HCT116 (cell line): ENCODE results near the gene TOR2A. TPM values are rescaled to one million over a fixed set of nuclear protein-coding genes. Genes with fewer than 3 reads are reported as not detected.

Experiments used
- ATAC-seq: fragments of 200-7000 bp; cut with Tn5 transposase; 2 replicates; pipeline ENCODE4 v1.9.1; 2020; ENCODE audit warnings: mild to moderate bottlenecking, moderate library complexity
- BruUV-seq: library from RNA; stranded (reverse); fragments of 400-500 nt; replicated peaks from 2 replicates; lab custom pipeline; 2021; lab: Mats Ljungman, UMichigan
- CTCF ChIA-PET: fragments of 300-600 bp; sonication (Branson Sonifier 250); formaldehyde crosslinking; loops from one replicate; lab custom pipeline; 2021; ENCODE audit warnings: antibody characterized with exemption; lab: Charles Lee
- POLR2A ChIA-PET: fragments of 300-600, 350-600 bp; sonication (Branson Sonifier 250); formaldehyde crosslinking; loops from one replicate; lab custom pipeline; 2021; ENCODE audit warnings: antibody characterized with exemption; lab: Charles Lee
- RAD21 ChIA-PET, 2 experiments: fragments of 300-600 bp; sonication (Branson Sonifier 250); formaldehyde crosslinking; loops; one replicate each; lab custom pipeline; 2023; ENCODE audit warnings: low total read pairs in 2 of 2; ENCODE audit not compliant: uncharacterized antibody in 2 of 2, unreplicated experiment in 2 of 2, low non-redundant PET in 1 of 2; lab: Charles Lee
- DNase-seq: peaks from one replicate; pipeline ENCODE4 v3.0.0-alpha.2; 2010; ENCODE audit warnings: low read depth, low spot score
- H2AFZ ChIP-seq: fragments of 200-600 bp; shearing (Covaris generic), sonication (generic); 2 replicates; pipeline ENCODE4 v1.6.1; 2017; ENCODE audit warnings: low read depth, mixed run types, mixed read lengths, antibody characterized with exemption, low read length; ENCODE audit not compliant: poor library complexity, severe bottlenecking
- H3K27ac ChIP-seq: 2 replicates; pipeline ENCODE4 v1.5.1; 2012; ENCODE audit warnings: low read depth, low read length
- H3K27me3 ChIP-seq: fragments of 200-600 bp; sonication (generic); 2 replicates; pipeline ENCODE4 v1.6.1; 2016; ENCODE audit warnings: mixed run types, low read length, mixed read lengths; ENCODE audit not compliant: insufficient read depth
- H3K36me3 ChIP-seq, 2 experiments: fragments of 200-500 bp in 1 of 2; fragments of 200-600 bp in 1 of 2; sonication (Bioruptor generic) in 1 of 2; sonication (generic) in 1 of 2; 2 replicates each; pipeline versions ENCODE4 v1.5.1 to v1.6.1; 2014 to 2016; ENCODE audit warnings: low read length in 2 of 2, inconsistent platforms in 1 of 2, mixed read lengths in 1 of 2, mixed run types in 1 of 2; ENCODE audit not compliant: insufficient read depth in 2 of 2, control insufficient read depth in 1 of 2
- H3K4me1 ChIP-seq, 2 experiments: fragments of 200-600 bp in 1 of 2; sonication (generic) in 1 of 2; 2 replicates each; pipeline versions ENCODE4 v1.5.1 to v1.6.1; 2012 to 2017; ENCODE audit warnings: low read length in 2 of 2, inconsistent platforms in 1 of 2, mild to moderate bottlenecking in 1 of 2, mixed read lengths in 1 of 2, mixed run types in 1 of 2, moderate library complexity in 1 of 2; ENCODE audit not compliant: insufficient read depth in 2 of 2, control insufficient read depth in 1 of 2
- H3K4me2 ChIP-seq: fragments of 200-600 bp; sonication (generic); 2 replicates; pipeline ENCODE4 v1.6.1; 2017; ENCODE audit warnings: mixed run types, low read length, mixed read lengths
- H3K4me3 ChIP-seq, 2 experiments: fragments of 200-600 bp in 1 of 2; sonication (generic) in 1 of 2; replicated peaks in 1 of 2; 2 replicates each; pipeline ENCODE4 v1.5.1; 2011 to 2016; ENCODE audit warnings: low read length in 2 of 2, control low read depth in 1 of 2, low read depth in 1 of 2, mild to moderate bottlenecking in 1 of 2, mixed read lengths in 1 of 2, mixed run types in 1 of 2
- H3K79me2 ChIP-seq: fragments of 200-600 bp; sonication (generic); 2 replicates; pipeline ENCODE4 v1.6.1; 2017; ENCODE audit warnings: mild to moderate bottlenecking, mixed run types, low read length, moderate library complexity, mixed read lengths; ENCODE audit not compliant: insufficient read depth
- H3K9ac ChIP-seq: fragments of 200-600 bp; sonication (generic); 2 replicates; pipeline ENCODE4 v1.6.1; 2016; ENCODE audit warnings: low read length, mixed read lengths
- H3K9me2 ChIP-seq: fragments of 200-600 bp; sonication (generic), shearing (Covaris generic); 2 replicates; pipeline ENCODE4 v1.6.1; 2017; ENCODE audit warnings: mixed run types, mild to moderate bottlenecking, moderate library complexity; ENCODE audit not compliant: insufficient read depth
- H3K9me3 ChIP-seq, 2 experiments: fragments of 200-500 bp in 1 of 2; fragments of 200-600 bp in 1 of 2; sonication (Bioruptor generic) in 1 of 2; sonication (generic) in 1 of 2; 2 replicates each; pipeline ENCODE4 v1.6.1; 2014 to 2017; ENCODE audit warnings: low read length in 2 of 2, mixed read lengths in 2 of 2, inconsistent platforms in 1 of 2, low read depth in 1 of 2, mild to moderate bottlenecking in 1 of 2, mixed run types in 1 of 2, moderate library complexity in 1 of 2; ENCODE audit not compliant: control insufficient read depth in 1 of 2, insufficient read depth in 1 of 2
- H4K20me1 ChIP-seq: fragments of 200-600 bp; sonication (generic), shearing (Covaris generic); 2 replicates; pipeline ENCODE4 v1.6.1; 2017; ENCODE audit warnings: mixed run types, mild to moderate bottlenecking, moderate library complexity; ENCODE audit not compliant: insufficient read depth
- ATF3 ChIP-seq: IDR thresholded peaks from 2 replicates; pipeline ENCODE4 v1.6.1; 2012
- CEBPB ChIP-seq: IDR thresholded peaks from 2 replicates; pipeline ENCODE4 v1.6.1; 2012; ENCODE audit warnings: low read depth
- EGR1 ChIP-seq: IDR thresholded peaks from 2 replicates; pipeline ENCODE4 v1.6.1; 2012; ENCODE audit warnings: low read depth
- ELF1 ChIP-seq: IDR thresholded peaks from 2 replicates; pipeline ENCODE4 v1.6.1; 2012; ENCODE audit warnings: low read depth, borderline replicate concordance
- EZH2 ChIP-seq: fragments of 200-600 bp; sonication (generic); IDR thresholded peaks from 2 replicates; pipeline ENCODE4 v1.6.1; 2017; ENCODE audit warnings: antibody characterized with exemption, mixed run types
- EZH2phosphoT487 ChIP-seq: fragments of 200-600 bp; IDR thresholded peaks from 2 replicates; pipeline ENCODE4 v1.6.1; 2018; ENCODE audit warnings: antibody characterized with exemption, borderline replicate concordance
- FOSL1 ChIP-seq: IDR thresholded peaks from 2 replicates; pipeline ENCODE4 v1.6.1; 2012; ENCODE audit warnings: low read depth
- JUND ChIP-seq: IDR thresholded peaks from 2 replicates; pipeline ENCODE4 v1.6.1; 2012
- MAX ChIP-seq: IDR thresholded peaks from 2 replicates; pipeline ENCODE4 v1.6.1; 2012
- POLR2A ChIP-seq: IDR thresholded peaks from 2 replicates; pipeline ENCODE4 v1.7.0; 2011; ENCODE audit warnings: borderline replicate concordance; ENCODE audit not compliant: insufficient read depth, insufficient read length; ENCODE audit errors: extremely low read depth
- POLR2AphosphoS5 ChIP-seq: IDR thresholded peaks from 2 replicates; pipeline ENCODE4 v1.6.1; 2011; ENCODE audit warnings: mild to moderate bottlenecking, low read depth, low read length, moderate library complexity
- RAD21 ChIP-seq: IDR thresholded peaks from 2 replicates; pipeline ENCODE4 v1.6.1; 2012; ENCODE audit warnings: low read depth, mild to moderate bottlenecking
- REST ChIP-seq: IDR thresholded peaks from 2 replicates; pipeline ENCODE4 v1.6.1; 2012; ENCODE audit warnings: low read depth
- SIN3A ChIP-seq: IDR thresholded peaks from 2 replicates; pipeline ENCODE4 v1.6.1; 2012; ENCODE audit warnings: low read depth
- SP1 ChIP-seq: IDR thresholded peaks from 2 replicates; pipeline ENCODE4 v1.6.1; 2012; ENCODE audit warnings: low read depth
- SRF ChIP-seq: IDR thresholded peaks from 2 replicates; pipeline ENCODE4 v1.6.1; 2012; ENCODE audit warnings: low read depth
- ZBTB33 ChIP-seq: IDR thresholded peaks from 2 replicates; pipeline ENCODE4 v1.6.1; 2011; ENCODE audit warnings: mild to moderate bottlenecking, low read length, moderate library complexity; ENCODE audit not compliant: insufficient replicate concordance; ENCODE audit errors: extremely low read depth
- ZFX ChIP-seq: fragments of 450-650 bp; IDR thresholded peaks from 2 replicates; pipeline ENCODE4 v1.6.1; 2017
- ZNF274 ChIP-seq: fragments of 200-500 bp; sonication (Bioruptor generic); IDR thresholded peaks from 2 replicates; pipeline ENCODE4 v1.6.1; 2014; ENCODE audit warnings: mild to moderate bottlenecking, low read depth, low read length, inconsistent platforms
- intact Hi-C: fragments of 100-400 bp; cut with micrococcal nuclease; formaldehyde crosslinking; loops from 2 replicates; pipeline ENCODE4 v1.10.0; 2022
- total RNA-seq: library from RNA; stranded (reverse); gene quantifications from one replicate; pipeline ENCODE4 v1.2.1, GENCODE V29; 2021; ENCODE audit not compliant: unreplicated experiment
- TF ChIP-seq, protein P1 (sequence below), 3 experiments: fragments of 200-600 bp in 1 of 3; sonication (generic) in 1 of 3; IDR thresholded peaks in 2 of 3; conservative IDR thresholded peaks in 1 of 3; 2 replicates each; pipeline ENCODE4 v1.5.1; 2012 to 2017; ENCODE audit warnings: low read depth in 2 of 3, low read length in 2 of 3, antibody characterized with exemption in 1 of 3, borderline replicate concordance in 1 of 3, control low read depth in 1 of 3, mild to moderate bottlenecking in 1 of 3, mixed read lengths in 1 of 3, mixed run types in 1 of 3, moderate library complexity in 1 of 3; ENCODE audit not compliant: insufficient read depth in 1 of 3

The TOR2A gene
- total RNA-seq, 1 experiment from 2014 or later, result 12.0 TPM

DNA sequence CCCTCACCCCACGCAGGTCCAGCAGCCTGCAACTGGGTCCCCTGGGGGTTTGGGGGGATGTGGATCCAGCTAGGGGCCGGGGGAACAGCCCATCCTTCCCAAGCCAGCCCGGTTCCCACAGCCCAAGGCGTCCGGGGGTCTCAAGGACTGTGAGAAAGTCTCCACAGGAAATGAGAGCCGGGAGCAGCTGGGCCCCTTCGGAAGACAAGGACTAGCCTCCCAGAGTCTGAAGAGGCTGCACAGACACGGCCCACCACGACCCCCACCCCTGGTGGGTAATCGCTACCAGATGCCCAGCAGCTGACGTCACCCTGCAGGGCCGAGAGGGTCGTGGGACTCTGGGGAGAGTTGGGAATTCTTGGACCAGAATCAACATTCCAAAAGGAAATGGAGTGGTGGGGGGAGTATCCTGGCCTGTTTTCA lies 32.8 kb upstream of the TOR2A start:
- H3K9ac ChIP-seq, result no peak overlapping the region

More for the DNA sequence above, 32.8 kb upstream of the TOR2A start:
- no TSS peak for BruUV-seq
- DNase-seq (no peak), ATAC-seq (no peak)
- Histone ChIP-seq H3K4me3 (no peak overlapping the region), H3K36me3 (no peaks in the 10 kb centered on the region), H3K27me3 (no peaks in the 10 kb centered on the region), H3K79me2 (no peaks in the 10 kb centered on the region), H4K20me1 (no peaks in the 10 kb centered on the region), H3K9me2 (no peaks in the 10 kb centered on the region), H3K9me3 (no peaks in the 10 kb centered on the region), H3K4me2 (no peak overlapping the region), H2AFZ (no peak overlapping the region), H3K4me1 (peaks cover 13 to 21% of the 10 kb centered on the region in 2 experiments), H3K27ac (no peak overlapping the region)
- POLR2A ChIA-PET, result no interaction called here
- TF ChIP-seq SIN3A (no peak), FOSL1 (no peak), SRF (no peak), MAX (no peak), POLR2A (no peak), SP1 (no peak), ELF1 (no peak), JUND (no peak), REST (no peak), RAD21 (no peak), ZNF274 (no peak), EGR1 (no peak), ZFX (no peak), ZBTB33 (no peak), EZH2phosphoT487 (no peak), ATF3 (no peak), POLR2AphosphoS5 (no peak), CEBPB (no peak), EZH2 (no peak)
- TF ChIP-seq, protein P1, sequence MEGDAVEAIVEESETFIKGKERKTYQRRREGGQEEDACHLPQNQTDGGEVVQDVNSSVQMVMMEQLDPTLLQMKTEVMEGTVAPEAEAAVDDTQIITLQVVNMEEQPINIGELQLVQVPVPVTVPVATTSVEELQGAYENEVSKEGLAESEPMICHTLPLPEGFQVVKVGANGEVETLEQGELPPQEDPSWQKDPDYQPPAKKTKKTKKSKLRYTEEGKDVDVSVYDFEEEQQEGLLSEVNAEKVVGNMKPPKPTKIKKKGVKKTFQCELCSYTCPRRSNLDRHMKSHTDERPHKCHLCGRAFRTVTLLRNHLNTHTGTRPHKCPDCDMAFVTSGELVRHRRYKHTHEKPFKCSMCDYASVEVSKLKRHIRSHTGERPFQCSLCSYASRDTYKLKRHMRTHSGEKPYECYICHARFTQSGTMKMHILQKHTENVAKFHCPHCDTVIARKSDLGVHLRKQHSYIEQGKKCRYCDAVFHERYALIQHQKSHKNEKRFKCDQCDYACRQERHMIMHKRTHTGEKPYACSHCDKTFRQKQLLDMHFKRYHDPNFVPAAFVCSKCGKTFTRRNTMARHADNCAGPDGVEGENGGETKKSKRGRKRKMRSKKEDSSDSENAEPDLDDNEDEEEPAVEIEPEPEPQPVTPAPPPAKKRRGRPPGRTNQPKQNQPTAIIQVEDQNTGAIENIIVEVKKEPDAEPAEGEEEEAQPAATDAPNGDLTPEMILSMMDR (IDR thresholded peaks at IDR 0.05 in 2 of 3, conservative IDR thresholded peaks at IDR 0.05 in 1 of 3; ENCODE audit: borderline replicate concordance in 1 of 3, insufficient read depth in 1 of 3, low read depth in 2 of 3, low read length in 2 of 3), result no peak
- RAD21 ChIA-PET, result no interaction called here
- CTCF ChIA-PET, result no interaction called here
- intact Hi-C loops, result no loop called here
